WI38 (cell line): ENCODE data around the gene FKBP1B.

ENCODE experiments used
- H3K4me3 ChIP-seq: 2 replicates; pipeline ENCODE4 v1.5.1; 2011; ENCODE audit warnings: low read depth, mild to moderate bottlenecking, control low read depth, low read length
- TF ChIP-seq, protein P1 (sequence below): IDR thresholded peaks from 2 replicates; pipeline ENCODE4 v1.5.1; 2012; ENCODE audit warnings: low read depth, mild to moderate bottlenecking, control low read depth, low read length

The FKBP1B gene

DNA sequence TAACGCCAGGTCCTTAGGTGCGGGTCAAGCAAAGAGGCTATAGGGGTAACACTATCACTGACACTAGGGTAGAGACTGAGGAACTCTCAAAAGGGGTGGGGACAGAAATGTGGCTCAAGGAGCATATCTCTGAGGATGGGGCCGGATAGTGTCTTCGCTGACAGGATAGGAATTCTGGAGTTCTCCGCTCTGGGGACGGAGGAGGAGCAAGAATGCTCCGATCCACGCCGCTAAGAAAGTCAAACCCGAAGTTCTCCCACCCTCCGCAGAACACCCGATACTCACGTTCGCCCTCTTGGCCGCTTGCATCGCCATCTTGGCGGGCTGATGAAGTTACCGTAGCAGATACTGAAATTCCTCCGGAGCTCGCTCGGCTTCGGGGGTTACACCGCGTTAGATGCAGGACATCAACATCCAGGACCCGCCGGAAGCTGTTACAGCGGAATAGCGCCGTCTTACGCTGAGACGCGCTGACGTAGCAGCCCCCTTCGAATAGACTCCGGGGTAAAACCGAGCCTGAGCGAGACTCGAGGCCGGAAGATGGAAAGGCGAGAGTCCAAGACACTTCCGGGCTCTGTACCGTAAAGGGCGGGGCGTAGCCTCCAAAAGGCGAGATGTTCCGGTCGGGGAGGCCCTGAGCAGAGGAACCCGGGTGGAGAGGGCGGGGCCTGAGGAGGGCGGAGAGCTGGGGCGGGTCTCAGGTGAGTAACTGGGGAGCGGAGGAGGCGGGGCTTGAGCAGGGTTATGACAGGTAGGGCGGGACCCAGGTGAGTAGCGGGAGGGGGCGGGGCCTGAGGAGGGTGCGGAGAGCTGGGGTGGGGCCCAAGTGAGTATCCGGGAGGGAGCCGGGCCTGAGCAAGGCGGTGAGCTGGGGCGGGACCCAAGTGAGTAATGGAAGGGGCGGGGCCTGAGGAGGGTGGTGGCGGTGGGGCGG is 26.6 kb downstream of the FKBP1B start, which contains the start of gene SF3B6:
Gene SF3B6 (minus strand): TSS at position 412 of the 934 bp plus-strand sequence. CDS start 97 bp downstream, at position 315.
- TF ChIP-seq, protein P1, sequence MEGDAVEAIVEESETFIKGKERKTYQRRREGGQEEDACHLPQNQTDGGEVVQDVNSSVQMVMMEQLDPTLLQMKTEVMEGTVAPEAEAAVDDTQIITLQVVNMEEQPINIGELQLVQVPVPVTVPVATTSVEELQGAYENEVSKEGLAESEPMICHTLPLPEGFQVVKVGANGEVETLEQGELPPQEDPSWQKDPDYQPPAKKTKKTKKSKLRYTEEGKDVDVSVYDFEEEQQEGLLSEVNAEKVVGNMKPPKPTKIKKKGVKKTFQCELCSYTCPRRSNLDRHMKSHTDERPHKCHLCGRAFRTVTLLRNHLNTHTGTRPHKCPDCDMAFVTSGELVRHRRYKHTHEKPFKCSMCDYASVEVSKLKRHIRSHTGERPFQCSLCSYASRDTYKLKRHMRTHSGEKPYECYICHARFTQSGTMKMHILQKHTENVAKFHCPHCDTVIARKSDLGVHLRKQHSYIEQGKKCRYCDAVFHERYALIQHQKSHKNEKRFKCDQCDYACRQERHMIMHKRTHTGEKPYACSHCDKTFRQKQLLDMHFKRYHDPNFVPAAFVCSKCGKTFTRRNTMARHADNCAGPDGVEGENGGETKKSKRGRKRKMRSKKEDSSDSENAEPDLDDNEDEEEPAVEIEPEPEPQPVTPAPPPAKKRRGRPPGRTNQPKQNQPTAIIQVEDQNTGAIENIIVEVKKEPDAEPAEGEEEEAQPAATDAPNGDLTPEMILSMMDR = no peak
- H3K4me3 ChIP-seq = peak within 1 kb of the TSS; percentile 94

DNA sequence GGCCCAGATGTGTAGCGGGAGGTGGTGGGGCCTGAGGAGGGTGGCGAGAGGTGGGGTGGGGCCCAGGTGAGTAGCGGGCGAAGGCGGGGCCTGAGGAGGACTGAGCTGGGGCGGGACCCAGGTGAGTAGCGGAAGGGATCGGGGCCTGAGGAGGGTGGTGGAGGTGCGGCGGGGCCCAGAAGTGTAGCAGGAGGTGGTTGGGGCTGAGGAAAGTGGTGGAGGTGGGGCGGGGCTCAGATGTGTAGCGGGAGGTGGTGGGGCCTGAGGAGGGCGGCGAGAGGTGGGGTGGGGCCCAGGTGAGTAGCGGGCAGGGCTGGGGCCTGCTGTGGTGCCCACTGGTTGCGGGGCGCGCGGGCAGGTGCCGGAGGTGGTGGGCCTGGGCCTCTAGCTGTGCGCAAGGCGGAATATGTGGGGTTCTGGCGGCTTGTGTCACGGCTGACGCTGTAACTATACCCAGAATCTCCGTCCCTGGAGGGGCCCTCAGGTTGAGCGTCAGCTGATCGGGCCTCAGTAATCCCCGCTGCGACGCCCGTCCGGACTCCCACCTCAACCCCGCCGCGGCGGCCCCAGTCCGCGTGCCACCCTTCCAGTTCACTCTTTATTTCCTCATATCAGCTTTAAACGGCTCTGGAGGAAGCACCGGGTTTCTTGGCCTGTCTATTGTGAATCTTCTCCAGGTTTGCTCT is 27.5 kb downstream of the FKBP1B start:
- H3K4me3 ChIP-seq = peak overlapping the region; percentile 94
- TF ChIP-seq, protein P1 = no peak

DNA sequence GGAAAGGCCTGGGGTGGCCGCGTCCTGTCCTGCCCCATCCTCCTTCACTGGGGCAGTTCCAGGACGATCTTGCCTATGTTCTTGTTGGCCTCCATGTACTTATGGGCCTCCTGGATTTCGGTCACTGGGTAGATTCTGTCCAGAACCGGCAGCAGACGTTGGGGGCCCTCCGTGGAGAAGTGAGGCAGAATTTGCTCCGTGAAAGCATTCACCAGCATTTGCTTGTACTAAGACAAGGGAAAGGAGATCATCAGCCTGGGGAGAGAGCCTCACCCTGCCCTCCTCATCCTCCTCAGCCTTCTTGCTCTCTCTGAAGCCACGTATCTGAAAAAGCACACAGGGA is 28.0 kb downstream of the FKBP1B start:
- H3K4me3 ChIP-seq = peak overlapping the region; percentile 94
- TF ChIP-seq, protein P1 = no peak

DNA sequence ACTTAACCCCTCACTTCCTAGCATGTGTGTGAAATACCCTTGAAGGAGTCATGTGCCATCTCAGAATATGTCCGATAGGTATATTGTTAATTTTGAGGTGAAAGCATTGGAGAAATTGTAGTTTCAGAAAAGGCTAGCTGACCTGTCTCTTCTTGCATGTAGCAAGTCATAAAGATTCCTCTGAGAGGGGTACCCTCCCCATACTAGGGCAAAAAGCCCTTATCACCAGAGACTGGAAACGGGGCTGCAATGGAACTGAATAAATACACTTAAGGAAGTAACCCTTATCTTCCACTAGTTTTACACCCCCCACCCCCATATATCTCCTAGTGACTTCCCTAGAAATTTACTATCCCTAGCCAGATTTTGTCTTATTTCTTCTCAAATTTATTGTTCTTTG is 28.3 kb downstream of the FKBP1B start:
- TF ChIP-seq, protein P1 = no peak
- no peak overlapping the region; the same call in 1 of the 2 replicates for H3K4me3 ChIP-seq

DNA sequence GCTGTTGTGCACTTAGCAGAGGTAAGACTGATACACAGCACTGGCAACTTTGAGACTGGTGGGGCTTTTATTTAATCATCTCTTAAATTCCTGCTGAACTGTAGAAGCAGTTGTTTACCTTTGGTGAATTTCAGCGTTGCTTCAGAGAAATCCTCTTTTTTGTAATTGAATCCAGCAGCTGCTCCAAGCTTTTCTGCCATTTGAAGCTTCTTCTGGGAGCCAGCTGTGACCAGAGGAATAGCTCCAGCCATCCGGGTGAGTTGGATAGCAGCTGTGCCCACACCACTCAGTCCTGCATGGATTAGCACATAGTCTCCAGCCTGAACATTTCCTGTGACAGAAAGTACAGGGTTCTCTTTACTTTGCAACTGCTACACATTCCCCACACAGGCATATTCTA is 31.2 kb downstream of the FKBP1B start:
- no peak overlapping the region for H3K4me3 ChIP-seq
- TF ChIP-seq, protein P1 = no peak

DNA sequence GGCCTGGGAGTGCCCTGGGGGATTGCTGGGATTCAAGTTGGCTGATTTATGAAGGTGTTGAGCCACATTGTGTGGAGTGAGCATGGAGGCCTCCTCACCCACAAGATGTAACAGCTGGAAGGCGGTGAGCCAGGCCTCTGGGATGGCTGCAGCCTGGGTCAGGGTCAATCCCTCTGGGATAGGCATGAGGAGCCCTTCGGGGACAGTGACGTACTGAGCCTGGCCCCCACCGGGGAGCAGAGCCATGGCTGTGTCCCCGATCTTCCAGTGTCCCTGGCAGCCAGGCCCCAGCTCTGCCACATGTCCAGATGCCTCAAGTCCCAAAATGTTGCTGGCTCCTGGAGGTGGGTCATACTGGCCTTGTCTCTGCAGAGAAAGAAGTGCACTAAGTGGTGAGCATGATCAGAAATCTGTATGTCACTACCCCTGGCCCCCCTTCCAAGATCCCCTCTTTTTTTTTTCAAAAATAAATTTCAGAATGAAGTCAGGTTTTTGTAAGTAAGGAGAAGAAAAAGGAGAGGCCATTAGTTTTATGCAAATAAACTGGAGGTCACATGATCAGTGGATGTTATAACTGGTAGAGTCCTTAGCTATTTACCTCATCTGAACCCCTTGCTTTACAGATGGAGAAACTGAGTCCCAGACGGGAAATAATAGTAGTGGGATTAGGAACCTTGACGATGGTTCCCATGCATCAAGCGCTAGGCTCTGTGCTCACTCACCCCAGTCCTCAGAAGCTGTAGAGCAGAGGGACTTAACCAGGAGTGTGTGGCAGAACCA is 33.4 kb downstream of the FKBP1B start:
- peak overlapping the region; percentile 73 for H3K4me3 ChIP-seq
- TF ChIP-seq, protein P1 = no peak
